ACHN (cell line): ENCODE measurements around the gene IGFBP5.

Experiments used
- DNase-seq: peaks from one replicate; pipeline ENCODE4 v3.0.0-alpha.2; 2015
- in situ Hi-C: cut with HindIII; loops from 2 replicates; pipeline ENCODE4 v1.10.0; 2017; ENCODE audit warnings: low sequenced_read_pairs, low pct_ligation_motif_present, low pct_unique_long_range_greater_than_20kb

Gene IGFBP5

DNA sequence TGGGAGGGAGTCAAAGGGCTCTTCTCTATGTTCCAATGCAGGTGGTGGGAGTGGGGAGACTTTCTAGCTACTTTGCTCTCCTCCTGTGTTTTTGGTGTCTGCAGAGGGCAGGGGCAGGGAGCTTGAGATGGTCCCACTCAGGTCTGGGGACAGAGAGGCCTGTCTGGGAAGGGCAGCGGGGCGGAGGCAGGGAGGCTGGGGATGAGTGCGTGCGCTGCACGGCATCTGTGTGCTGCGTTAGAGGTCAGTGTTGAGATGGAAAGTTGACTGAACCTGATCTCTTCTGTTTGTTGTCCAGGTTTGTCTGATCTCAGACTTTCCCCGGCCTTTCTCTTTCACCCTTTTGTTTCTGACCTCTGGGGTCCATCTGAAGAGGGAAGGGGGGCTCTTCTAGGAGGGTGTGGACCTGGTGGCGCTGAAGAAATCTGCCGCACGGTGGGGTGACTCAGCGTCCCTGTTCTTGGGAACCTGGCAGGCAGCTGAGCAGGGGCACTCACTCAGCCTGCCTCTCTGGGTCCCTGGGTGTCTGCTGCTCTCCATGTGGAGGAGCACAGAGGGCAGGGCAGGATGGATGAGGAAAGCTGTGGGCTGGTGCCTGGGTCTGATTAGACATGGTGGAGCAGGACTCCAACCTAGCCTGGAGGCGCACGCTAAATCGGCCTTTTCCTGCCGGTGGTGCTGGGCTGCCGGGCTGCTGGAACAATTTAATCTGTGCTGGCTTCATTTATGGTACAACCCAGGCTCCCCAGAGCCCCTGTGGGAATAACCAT is 38.1 kb downstream of the IGFBP5 start:
- no peak for DNase-seq
- in situ Hi-C loops, result no loop called here

GRCh38 chr2:216654528-216655052 is 40.8 kb downstream of the IGFBP5 start:
- in situ Hi-C loops, result no loop called here
- no peak for DNase-seq

DNA sequence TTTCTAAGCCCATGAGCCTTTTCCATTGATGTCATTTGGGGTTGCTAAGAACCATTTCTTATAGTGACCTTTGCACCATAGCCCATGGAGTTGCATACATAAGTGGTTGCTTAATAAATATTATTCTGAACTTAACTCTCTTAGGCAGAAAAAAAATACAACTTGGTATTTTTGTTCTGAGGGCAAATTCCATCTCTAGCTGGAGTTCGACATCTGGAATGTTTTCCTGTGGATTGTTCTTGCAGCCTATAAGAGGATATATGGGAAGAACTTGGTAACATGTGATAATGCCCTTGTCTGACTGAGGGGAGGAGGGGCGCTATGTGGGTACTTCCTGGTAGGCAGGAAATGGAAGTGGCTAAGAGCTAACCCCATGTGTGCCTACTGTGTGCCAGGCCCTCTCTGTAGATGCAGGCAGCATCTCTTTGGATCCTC is 41.4 kb downstream of the IGFBP5 start:
- in situ Hi-C loops, result no loop called here
- no peak for DNase-seq

DNA sequence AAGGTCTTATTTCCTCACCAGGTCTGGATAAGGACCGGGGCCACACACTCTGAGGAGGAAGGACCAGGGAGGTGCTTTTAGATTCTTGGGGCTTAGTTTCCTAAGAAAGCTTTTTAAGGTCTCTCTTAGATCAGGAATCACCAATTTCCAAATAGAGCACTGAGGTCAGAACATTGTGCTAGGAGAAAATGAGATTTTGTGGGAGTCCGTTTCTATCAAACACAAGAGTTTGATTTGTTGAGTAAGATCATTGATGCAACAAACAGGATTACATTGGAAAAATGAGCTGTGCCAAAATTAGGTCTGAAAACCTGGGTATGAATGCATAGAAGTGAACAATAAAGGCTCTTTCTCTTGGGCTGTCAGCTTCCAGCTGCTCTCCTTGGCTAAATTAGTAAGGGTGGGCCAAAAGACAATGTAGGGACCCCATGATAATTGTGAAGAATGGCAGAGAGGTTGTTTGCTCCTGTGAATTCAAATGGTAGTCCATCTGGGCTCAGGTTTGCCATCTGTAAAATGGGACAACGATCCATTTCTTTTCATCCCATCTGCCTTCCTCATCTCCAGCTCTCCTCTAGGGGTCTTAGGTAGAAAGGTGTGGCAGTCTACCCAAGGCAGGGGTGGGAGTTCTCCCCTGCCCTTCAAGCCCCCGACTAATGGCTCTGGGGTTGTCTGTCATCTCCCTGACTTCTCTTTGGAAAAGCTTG is 42.1 kb downstream of the IGFBP5 start:
- DNase-seq, result no peak
- in situ Hi-C loops, result no loop called here

DNA sequence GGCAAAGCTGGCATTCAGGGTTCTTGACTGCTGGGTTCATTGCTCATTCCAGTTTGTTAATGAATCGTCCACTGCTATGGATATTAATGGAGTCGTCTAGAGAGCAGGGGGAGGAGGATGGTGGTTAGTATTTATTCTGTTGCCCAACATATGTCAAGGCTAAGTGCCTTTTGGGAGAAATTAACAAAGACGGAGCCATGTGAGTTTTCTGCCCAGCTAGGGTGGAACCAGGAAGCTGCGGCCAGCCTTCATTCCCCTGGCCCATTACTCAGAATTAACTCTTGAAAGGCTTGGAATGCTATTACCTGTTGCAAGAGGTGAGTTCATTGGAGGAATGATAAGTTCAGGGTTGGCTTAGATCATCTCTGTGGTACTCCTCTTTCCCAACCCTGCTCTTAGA is 42.8 kb downstream of the IGFBP5 start:
- in situ Hi-C loops, result no loop called here

GRCh38 chr2:216651351-216651881 is 43.9 kb downstream of the IGFBP5 start:
- no peak for DNase-seq
- in situ Hi-C loops, result no loop called here

More for the DNA sequence above, 42.8 kb downstream of the IGFBP5 start:
- no peak for DNase-seq

GRCh38 chr2:216650626-216651257 is 44.6 kb downstream of the IGFBP5 start:
- in situ Hi-C loops, result no loop called here
- DNase-seq, result no peak

DNA sequence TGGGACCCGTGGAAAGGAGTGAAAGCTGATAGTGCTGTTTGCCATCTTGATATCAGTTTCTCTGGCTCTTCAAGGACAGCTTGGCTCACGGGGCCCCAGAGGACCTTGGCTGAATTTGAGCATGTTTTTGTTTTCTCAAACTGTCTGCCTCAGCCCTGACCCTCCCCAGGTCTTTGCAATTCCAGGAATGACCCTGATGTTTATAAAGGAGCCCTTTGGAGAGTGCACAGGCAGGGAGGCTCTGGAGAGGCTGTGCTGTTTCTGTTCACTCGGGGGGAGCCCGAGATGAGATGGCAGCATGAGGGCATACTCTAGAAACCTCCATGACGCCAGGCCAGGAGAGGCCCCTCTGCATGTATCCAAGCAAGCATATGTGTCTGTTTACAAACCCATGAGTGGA is 45.8 kb downstream of the IGFBP5 start:
- no peak for DNase-seq
- in situ Hi-C loops, result loop anchor here (25.0 kb wide), 1 partner anchor 112 kb away; no protein-coding TSS in a partner anchor

- DNase-seq, result no peak
- in situ Hi-C loops, result loop anchor here (25.0 kb wide), 1 partner anchor 111 kb away; no protein-coding TSS in a partner anchor
Observed at GRCh38 chr2:216648105-216648504, 47.2 kb downstream of the IGFBP5 start.

DNA sequence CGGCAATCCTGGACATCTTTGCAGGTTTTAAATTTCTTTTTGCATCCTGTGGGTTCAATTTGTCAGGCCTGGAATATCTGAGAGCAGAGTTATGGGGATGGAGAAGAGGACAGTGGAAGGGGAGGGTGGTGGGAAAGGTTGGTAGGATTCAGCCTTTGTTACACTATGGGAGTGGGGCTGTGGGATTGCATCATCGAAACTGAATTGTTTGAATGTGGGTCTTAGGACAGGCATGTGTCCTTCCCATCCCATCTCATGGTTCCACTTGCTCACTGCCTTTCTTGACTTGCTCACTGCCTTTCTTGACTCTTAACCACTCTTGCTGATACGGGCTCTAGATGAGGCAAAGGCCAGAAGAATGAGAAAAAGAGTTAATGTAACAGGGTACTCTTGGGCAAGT is 49.2 kb downstream of the IGFBP5 start:
- in situ Hi-C loops, result loop anchor here (25.0 kb wide), 1 partner anchor 109 kb away; no protein-coding TSS in a partner anchor
- no peak for DNase-seq

- in situ Hi-C loops, result loop anchor here (25.0 kb wide), 1 partner anchor 108 kb away; no protein-coding TSS in a partner anchor
- no peak for DNase-seq
Observed at GRCh38 chr2:216645636-216645950, 49.8 kb downstream of the IGFBP5 start.

- in situ Hi-C loops, result loop anchor here (25.0 kb wide), 1 partner anchor 108 kb away; no protein-coding TSS in a partner anchor
- DNase-seq, result no peak
Observed at GRCh38 chr2:216644842-216645635, 50.3 kb downstream of the IGFBP5 start.

GRCh38 chr2:216643986-216644659 is 51.2 kb downstream of the IGFBP5 start:
- DNase-seq, result no peak
- in situ Hi-C loops, result loop anchor here (25.0 kb wide), 1 partner anchor 107 kb away; no protein-coding TSS in a partner anchor

DNA sequence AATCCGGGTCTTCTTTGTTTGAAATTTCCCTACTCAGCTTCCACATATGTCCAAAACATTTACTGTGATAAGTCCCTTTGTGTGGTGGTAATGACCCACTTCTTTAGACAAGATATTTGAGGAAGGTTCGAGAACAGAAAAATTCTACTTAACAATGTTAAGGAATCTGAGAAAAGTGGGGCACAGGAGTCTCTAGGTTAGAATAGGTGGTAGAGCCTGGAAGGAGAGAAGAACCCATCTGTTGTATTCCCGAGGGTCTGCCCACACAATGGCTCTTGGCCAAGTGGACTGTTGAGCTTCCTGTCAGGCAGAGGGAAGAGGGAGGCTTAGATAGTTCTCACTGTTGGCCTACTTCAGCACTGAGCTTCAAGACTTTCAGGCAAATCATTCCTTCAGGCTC is 57.9 kb downstream of the IGFBP5 start:
- no peak for DNase-seq
- in situ Hi-C loops, result loop anchor here (25.0 kb wide), 1 partner anchor 100 kb away; no protein-coding TSS in a partner anchor

DNA sequence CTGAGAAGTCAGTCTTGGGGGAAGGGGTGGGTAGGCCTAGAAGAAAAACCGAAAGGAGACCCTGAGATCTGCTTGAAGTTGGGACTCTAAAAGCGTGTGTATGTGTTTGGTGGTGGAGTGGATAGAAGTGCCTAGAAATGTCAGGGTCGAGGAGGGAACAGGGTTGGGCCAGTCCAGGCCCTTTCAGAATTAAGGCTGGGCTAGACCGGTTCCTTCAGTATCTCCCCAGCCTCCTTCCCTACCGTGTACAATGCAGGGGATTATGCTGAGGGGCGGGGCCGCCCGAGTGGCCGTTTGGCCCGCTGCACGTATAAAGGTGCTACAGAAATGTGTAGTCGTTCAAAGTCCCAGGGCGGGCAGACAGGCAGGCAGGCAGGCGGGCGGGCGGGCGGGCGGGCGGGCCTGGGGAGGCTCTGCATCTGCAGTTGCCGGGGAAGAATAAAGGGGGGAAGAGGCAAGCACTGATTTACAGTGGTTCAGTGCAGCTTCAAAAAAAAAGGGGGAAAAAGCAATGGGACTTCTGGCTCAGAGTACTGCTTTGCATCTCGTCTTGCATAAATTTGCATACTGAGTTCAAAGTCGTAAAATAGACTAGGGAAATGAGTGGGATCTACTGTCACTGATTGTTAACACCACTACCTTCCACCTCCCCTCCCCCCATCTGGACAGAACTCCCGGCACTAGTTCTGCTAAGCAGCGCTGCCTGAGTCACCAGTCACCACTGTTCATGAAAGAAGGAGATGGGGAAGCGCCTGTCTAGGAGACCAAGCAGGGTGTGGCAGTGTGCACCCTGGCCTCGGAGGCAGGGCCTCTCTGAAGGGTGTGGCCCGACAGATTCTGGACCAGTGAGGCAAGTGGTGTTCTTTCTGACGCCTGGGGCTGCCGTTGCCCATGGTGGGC is 58.5 kb downstream of the IGFBP5 start:
- DNase-seq, result no peak
- in situ Hi-C loops, result loop anchor here (25.0 kb wide), 1 partner anchor 100 kb away; no protein-coding TSS in a partner anchor

DNA sequence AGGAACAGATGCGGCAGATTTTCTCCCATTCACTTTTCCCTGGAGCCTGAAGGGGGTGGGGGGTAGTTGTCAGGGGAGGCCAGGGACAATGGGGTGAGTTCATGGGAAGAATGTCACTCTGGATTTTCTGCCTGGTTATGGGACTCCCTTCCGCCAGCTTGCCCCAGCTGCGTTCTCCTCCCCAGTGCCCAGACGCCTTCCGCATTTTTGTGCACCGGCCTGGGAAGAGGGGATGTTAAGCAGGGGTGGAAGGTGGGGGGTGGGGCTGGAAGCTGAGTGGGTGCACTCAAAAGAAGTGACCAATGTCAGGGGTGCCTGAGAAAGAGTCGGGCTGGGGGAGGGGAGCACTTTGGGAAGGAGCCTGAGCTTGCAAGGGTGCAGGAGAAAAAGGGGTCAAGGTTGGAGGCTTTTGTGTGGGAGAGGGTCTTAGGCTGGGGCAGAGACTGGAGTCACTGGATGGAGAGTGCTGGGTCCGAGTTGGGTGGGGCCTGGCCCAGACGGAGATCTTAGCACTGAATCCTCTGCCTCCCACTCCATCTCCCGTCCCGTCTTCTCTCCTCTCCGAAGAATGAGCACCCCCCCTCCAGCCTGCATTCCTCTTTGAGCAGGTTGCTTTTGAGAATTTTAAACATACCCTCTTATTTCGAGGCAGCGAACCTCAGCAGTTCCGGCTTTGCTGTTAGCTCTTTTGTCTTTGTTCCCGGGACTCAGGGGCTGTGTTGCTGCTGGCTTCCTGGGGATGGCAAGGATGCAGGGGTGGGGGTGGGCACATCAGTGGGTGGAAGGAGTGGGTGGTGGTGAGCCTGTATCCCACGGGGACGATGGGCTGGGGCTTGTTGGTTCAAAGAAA is 59.4 kb downstream of the IGFBP5 start:
- in situ Hi-C loops, result loop anchor here (25.0 kb wide), 1 partner anchor 99 kb away; no protein-coding TSS in a partner anchor
- DNase-seq, result no peak
